BLaER1 (cell line): ENCODE data around the gene PHAX.
A peak's percentile ranks its signal among the peaks of the same experiment; 100 is the strongest.
"Not testable (repeated sequence)": the region's sequence is repeated elsewhere in the genome, so short reads cannot be mapped to it uniquely, and the experiment has no call there.

ENCODE experiments used
- H3K27ac ChIP-seq: shearing (Covaris generic); formaldehyde crosslinking; 2 replicates; pipeline ENCODE4 v1.8.1; 2022
- H3K27me3 ChIP-seq: shearing (Covaris generic); formaldehyde crosslinking; 2 replicates; pipeline ENCODE4 v1.8.1; 2022
- H3K36me3 ChIP-seq: shearing (Covaris generic); formaldehyde crosslinking; 2 replicates; pipeline ENCODE4 v1.8.1; 2022
- H3K4me1 ChIP-seq: shearing (Covaris generic); formaldehyde crosslinking; 2 replicates; pipeline ENCODE4 v1.8.1; 2022
- H3K4me2 ChIP-seq: shearing (Covaris generic); formaldehyde crosslinking; 2 replicates; pipeline ENCODE4 v1.8.1; 2022
- H3K4me3 ChIP-seq: shearing (Covaris generic); formaldehyde crosslinking; 2 replicates; pipeline ENCODE4 v1.8.1; 2022
- H3K9ac ChIP-seq: shearing (Covaris generic); formaldehyde crosslinking; 2 replicates; pipeline ENCODE4 v1.8.1; 2022
- H3K9me3 ChIP-seq: shearing (Covaris generic); formaldehyde crosslinking; 2 replicates; pipeline ENCODE4 v1.8.1; 2022
- H4K20me1 ChIP-seq: shearing (Covaris generic); formaldehyde crosslinking; 2 replicates; pipeline ENCODE4 v1.8.1; 2022
- Cebpa-rat ChIP-seq: shearing (Covaris generic); IDR thresholded peaks from 2 replicates; pipeline ENCODE4 v1.8.1; 2022

Gene PHAX

GRCh38 chr5:126603402-126603991, 2.8 kb downstream of the PHAX start:
- Histone ChIP-seq H3K9me3 (peaks cover 5% of the 10 kb centered on the region; the same call in 1 of the 2 replicates), H3K27ac (no peak overlapping the region), H3K27me3 (no peaks in the 10 kb centered on the region), H4K20me1 (peaks cover 57% of the 10 kb centered on the region), H3K4me3 (no peak overlapping the region), H3K9ac (no peak overlapping the region), H3K4me2 (no peak overlapping the region), H3K36me3 (peaks cover 50% of the 10 kb centered on the region), H3K4me1 (peaks cover 26% of the 10 kb centered on the region)
- no peak for TF ChIP-seq Cebpa-rat

GRCh38 chr5:126605525-126605924, 4.8 kb downstream of the PHAX start:
- peaks cover 71% of the 10 kb centered on the region for H3K36me3 ChIP-seq
- peak overlapping the region; percentile 40 for H3K4me2 ChIP-seq
- peaks cover 75% of the 10 kb centered on the region for H4K20me1 ChIP-seq
- H3K9me3 ChIP-seq, result no peaks in the 10 kb centered on the region
- H3K9ac ChIP-seq, result 0 out of 2 replicates have a peak overlapping the region, but pooled peaks have one; percentile 45
- H3K27ac ChIP-seq, result no peak overlapping the region
- no peak for TF ChIP-seq Cebpa-rat
- H3K4me1 ChIP-seq, result peaks cover 26% of the 10 kb centered on the region
- no peak overlapping the region for H3K4me3 ChIP-seq
- no peaks in the 10 kb centered on the region for H3K27me3 ChIP-seq

- Histone ChIP-seq H3K4me1 (peaks cover 9% of the 10 kb centered on the region), H3K36me3 (peaks cover 99% of the 10 kb centered on the region)
These were observed 9.4 kb downstream of the PHAX start for GRCh38 chr5:126610160-126610559.

GRCh38 chr5:126610616-126611015, 9.9 kb downstream of the PHAX start:
- Histone ChIP-seq H3K4me1 (0 out of 2 replicates have a peak, but pooled peaks cover 5% of the 10 kb centered on the region), H3K27ac (no peak overlapping the region), H3K4me3 (no peak overlapping the region), H4K20me1 (peaks cover 91% of the 10 kb centered on the region), H3K4me2 (no peak overlapping the region), H3K9ac (no peak overlapping the region), H3K9me3 (no peaks in the 10 kb centered on the region), H3K36me3 (peaks cover 98% of the 10 kb centered on the region), H3K27me3 (no peaks in the 10 kb centered on the region)
- TF ChIP-seq Cebpa-rat, result no peak

More at GRCh38 chr5:126610160-126610559, 9.4 kb downstream of the PHAX start:
- Histone ChIP-seq H3K27ac (no peak overlapping the region), H3K9ac (no peak overlapping the region), H3K27me3 (no peaks in the 10 kb centered on the region), H3K4me3 (no peak overlapping the region), H3K9me3 (no peaks in the 10 kb centered on the region), H3K4me2 (no peak overlapping the region), H4K20me1 (peaks cover 91% of the 10 kb centered on the region)
- TF ChIP-seq Cebpa-rat, result no peak

GRCh38 chr5:126613941-126614592, 13.3 kb downstream of the PHAX start:
- Histone ChIP-seq H3K4me2 (no peak overlapping the region), H4K20me1 (peaks cover 78% of the 10 kb centered on the region), H3K27ac (no peak overlapping the region), H3K4me3 (no peak overlapping the region), H3K4me1 (no peaks in the 10 kb centered on the region), H3K9me3 (no peaks in the 10 kb centered on the region), H3K27me3 (no peaks in the 10 kb centered on the region), H3K9ac (no peak overlapping the region), H3K36me3 (peaks cover 97% of the 10 kb centered on the region)
- no peak for TF ChIP-seq Cebpa-rat

- Histone ChIP-seq H3K36me3 (peaks cover 95% of the 10 kb centered on the region), H3K4me1 (no peaks in the 10 kb centered on the region), H3K9me3 (no peaks in the 10 kb centered on the region), H3K9ac (no peak overlapping the region), H3K4me3 (no peak overlapping the region), H3K27ac (no peak overlapping the region), H3K4me2 (no peak overlapping the region), H3K27me3 (no peaks in the 10 kb centered on the region), H4K20me1 (peaks cover 67% of the 10 kb centered on the region)
- no peak for TF ChIP-seq Cebpa-rat
These were observed 14.5 kb downstream of the PHAX start for GRCh38 chr5:126615286-126615685.

- H3K27ac ChIP-seq, H3K27me3 ChIP-seq, H3K4me2 ChIP-seq, H3K9me3 ChIP-seq, H3K4me1 ChIP-seq, H3K9ac ChIP-seq, H3K4me3 ChIP-seq: not testable (repeated sequence)
- peaks cover 54% of the 10 kb centered on the region for H4K20me1 ChIP-seq
- H3K36me3 ChIP-seq, result peaks cover 91% of the 10 kb centered on the region
These were observed 16.9 kb downstream of the PHAX start for GRCh38 chr5:126617603-126618002.

- H3K27ac ChIP-seq, result no peak overlapping the region
- no peak overlapping the region for H3K9ac ChIP-seq
- no peaks in the 10 kb centered on the region for H3K4me1 ChIP-seq
- no peak overlapping the region for H3K4me2 ChIP-seq
- no peak overlapping the region for H3K4me3 ChIP-seq
- no peak for TF ChIP-seq Cebpa-rat
- no peaks in the 10 kb centered on the region for H3K27me3 ChIP-seq
- H4K20me1 ChIP-seq, result peaks cover 32% of the 10 kb centered on the region
- no peaks in the 10 kb centered on the region for H3K9me3 ChIP-seq
- H3K36me3 ChIP-seq, result peaks cover 91% of the 10 kb centered on the region
These were observed 19.0 kb downstream of the PHAX start for GRCh38 chr5:126619781-126620180.

GRCh38 chr5:126624534-126624933, 23.8 kb downstream of the PHAX start:
- Histone ChIP-seq H3K9ac (no peak overlapping the region), H3K4me1 (no peaks in the 10 kb centered on the region), H3K27me3 (no peaks in the 10 kb centered on the region), H3K9me3 (no peaks in the 10 kb centered on the region), H3K27ac (no peak overlapping the region), H3K4me3 (no peak overlapping the region), H3K4me2 (no peak overlapping the region), H3K36me3 (peaks cover 78% of the 10 kb centered on the region), H4K20me1 (peaks cover 8% of the 10 kb centered on the region; the same call in 1 of the 2 replicates)
- no peak for TF ChIP-seq Cebpa-rat

- Histone ChIP-seq H3K9me3 (no peaks in the 10 kb centered on the region), H3K36me3 (peaks cover 49% of the 10 kb centered on the region), H4K20me1 (no peaks in the 10 kb centered on the region), H3K4me3 (no peak overlapping the region), H3K27ac (no peak overlapping the region), H3K27me3 (no peaks in the 10 kb centered on the region), H3K4me1 (no peaks in the 10 kb centered on the region), H3K4me2 (no peak overlapping the region), H3K9ac (no peak overlapping the region)
- TF ChIP-seq Cebpa-rat, result no peak
These were observed 27.4 kb downstream of the PHAX start for GRCh38 chr5:126628102-126628501.
